ENCODE measurements around the gene TTC5. TPM values are rescaled to one million over a fixed set of nuclear protein-coding genes. Genes with fewer than 3 reads are reported as not detected.

The TTC5 gene
- total RNA-seq, 4 donors from 2014 or later = 5.5 to 8.6 (median 6.5) TPM

- Histone ChIP-seq H3K9me3 (no peaks in the 10 kb centered on the region), H3K4me1 (no peaks in the 10 kb centered on the region), H3K27ac (replicated peaks in 1 of 4) (no peak overlapping the region), H3K27me3 (no peaks in the 10 kb centered on the region), H3K4me3 (no peak overlapping the region), H3K36me3 (peaks cover 56 to 80% (median 71%) of the 10 kb centered on the region in 4 donors)
- WGBS = 95% methylated on average over 2 of the region's 2 CpGs
- intact Hi-C loops (cut with DNase I) = no loop called here
- no peak for DNase-seq (ENCODE audit: extremely low spot score)
- TF ChIP-seq CTCF (IDR thresholded peaks at IDR 0.05) (no peak), EP300 (IDR thresholded peaks at IDR 0.05) (no peak), POLR2AphosphoS5 (IDR thresholded peaks at IDR 0.05) (no peak), POLR2A (IDR thresholded peaks at IDR 0.05; ENCODE audit: low read depth) (no peak)
Measured at GRCh38 chr14:20314026-20314425, 8.3 kb upstream of the TTC5 start.

- peaks cover 13 to 22% (median 14%) of the 10 kb centered on the region in 4 donors for H3K4me1 ChIP-seq
- TF ChIP-seq CTCF (IDR thresholded peaks at IDR 0.05) (no peak), EP300 (IDR thresholded peaks at IDR 0.05) (no peak), POLR2AphosphoS5 (IDR thresholded peaks at IDR 0.05) (no peak), POLR2A (IDR thresholded peaks at IDR 0.05; ENCODE audit: low read depth) (no peak)
- H3K27ac ChIP-seq (replicated peaks in 1 of 4) = peak overlapping the region in 1 of 4 donors; percentile 58
- peaks cover 0 to 14% (median 7%) of the 10 kb centered on the region in 4 donors for H3K36me3 ChIP-seq
- H3K4me3 ChIP-seq = peak overlapping the region; percentile 62 to 78 (median 73)
- intact Hi-C loops (cut with DNase I) = no loop called here
- 93% methylated on average over 1 of the region's 1 CpG for WGBS
- H3K9me3 ChIP-seq = no peaks in the 10 kb centered on the region
- H3K27me3 ChIP-seq = no peaks in the 10 kb centered on the region
- DNase-seq (ENCODE audit: extremely low spot score) = no peak
Measured at GRCh38 chr14:20306079-20306423, 300 bp upstream of the TTC5 start.

GRCh38 chr14:20302042-20302755 is 3.6 kb downstream of the TTC5 start:
- Histone ChIP-seq H3K27me3 (no peaks in the 10 kb centered on the region), H3K4me1 (peaks cover 13 to 22% (median 14%) of the 10 kb centered on the region in 4 donors), H3K9me3 (no peaks in the 10 kb centered on the region), H3K4me3 (no peak overlapping the region), H3K36me3 (peaks cover 35 to 52% (median 43%) of the 10 kb centered on the region in 4 donors), H3K27ac (replicated peaks in 1 of 4) (no peak overlapping the region)
- WGBS = 87% methylated on average over 1 of the region's 1 CpG
- no peak for DNase-seq (ENCODE audit: extremely low spot score)
- TF ChIP-seq POLR2AphosphoS5 (IDR thresholded peaks at IDR 0.05) (no peak), CTCF (IDR thresholded peaks at IDR 0.05) (no peak), EP300 (IDR thresholded peaks at IDR 0.05) (no peak), POLR2A (IDR thresholded peaks at IDR 0.05; ENCODE audit: low read depth) (no peak)
- intact Hi-C loops (cut with DNase I) = no loop called here

GRCh38 chr14:20295067-20295466 is 10.7 kb downstream of the TTC5 start:
- Histone ChIP-seq H3K4me1 (no peaks in the 10 kb centered on the region), H3K4me3 (no peak overlapping the region), H3K27me3 (no peaks in the 10 kb centered on the region), H3K36me3 (peaks cover 62 to 100% (median 86%) of the 10 kb centered on the region in 4 donors), H3K9me3 (no peaks in the 10 kb centered on the region), H3K27ac (replicated peaks in 1 of 4) (no peak overlapping the region)
- TF ChIP-seq CTCF (IDR thresholded peaks at IDR 0.05) = no peak
- no peak for TF ChIP-seq POLR2AphosphoS5 (IDR thresholded peaks at IDR 0.05)
- no peak for TF ChIP-seq POLR2A (IDR thresholded peaks at IDR 0.05; ENCODE audit: low read depth)
- no peak for TF ChIP-seq EP300 (IDR thresholded peaks at IDR 0.05)
- no peak for DNase-seq (ENCODE audit: extremely low spot score)
- intact Hi-C loops (cut with DNase I) = no loop called here
- WGBS = 83% methylated on average over 4 of the region's 4 CpGs
